Spleen (tissue), 11 donors: ENCODE results near the gene OGFR. TPM values are rescaled to one million over a fixed set of nuclear protein-coding genes. Genes with fewer than 3 reads are reported as not detected.

Experiments used
- DNase-seq: peaks from one replicate; pipeline ENCODE4 v3.0.0-alpha.2; 2020
- H3K27ac ChIP-seq, 8 donors: fragments of 200-600 bp; sonication (generic) in 7 of 8; 1 replicate in 4 of 8; 2 replicates in 4 of 8; pipeline versions ENCODE4 v1.5.0 to v1.8.0; 2016 to 2021; ENCODE audit warnings: inconsistent platforms in 4 of 8, mild to moderate bottlenecking in 4 of 8, moderate library complexity in 1 of 8
- H3K27me3 ChIP-seq, 7 donors: fragments of 200-600 bp; sonication (generic) in 6 of 7; replicated peaks in 1 of 7; 1 replicate in 4 of 7; 2 replicates in 3 of 7; pipeline versions ENCODE4 v1.5.0 to v1.8.0; 2016 to 2021; ENCODE audit warnings: inconsistent platforms in 3 of 7, mild to moderate bottlenecking in 1 of 7
- H3K36me3 ChIP-seq, 6 donors: fragments of 200-600 bp; sonication (generic) in 5 of 6; 1 replicate in 4 of 6; 2 replicates in 2 of 6; pipeline versions ENCODE4 v1.5.0 to v1.8.0; 2016 to 2021; ENCODE audit warnings: inconsistent platforms in 2 of 6
- H3K4me1 ChIP-seq, 6 donors: fragments of 200-600 bp; sonication (generic) in 5 of 6; 1 replicate in 3 of 6; 2 replicates in 3 of 6; pipeline versions ENCODE4 v1.5.0 to v1.8.0; 2016 to 2021; ENCODE audit warnings: inconsistent platforms in 3 of 6
- H3K4me3 ChIP-seq, 8 donors: fragments of 200-600 bp; sonication (generic) in 7 of 8; 1 replicate in 4 of 8; 2 replicates in 4 of 8; pipeline versions ENCODE4 v1.5.0 to v1.8.0; 2016 to 2021; ENCODE audit warnings: inconsistent platforms in 4 of 8, mild to moderate bottlenecking in 4 of 8, moderate library complexity in 2 of 8
- H3K9me3 ChIP-seq, 8 donors: fragments of 200-600 bp; sonication (generic) in 7 of 8; 1 replicate in 4 of 8; 2 replicates in 4 of 8; pipeline versions ENCODE4 v1.5.0 to v1.8.0; 2016 to 2021; ENCODE audit warnings: inconsistent platforms in 4 of 8
- POLR2A ChIP-seq, 3 donors: fragments of 450-650 bp; IDR thresholded peaks; one replicate each; pipeline ENCODE4 v1.5.1; 2017; ENCODE audit warnings: antibody characterized with exemption in 3 of 3, mild to moderate bottlenecking in 1 of 3
- POLR2AphosphoS5 ChIP-seq, 3 donors: sonication (generic); formaldehyde crosslinking; IDR thresholded peaks; one replicate each; pipeline ENCODE4 v1.5.1; 2017; ENCODE audit warnings: antibody characterized with exemption in 3 of 3
- WGBS, 5 donors: extraction: QIAGEN DNeasy Blood & Tissue Kit in 3 of 5; methylation state at CpG; one replicate each; pipeline versions ENCODE4 v1.1.5 to v1.1.7; 2013 to 2018; 5-methylcytosine and 5-hydroxymethylcytosine counted together
- intact Hi-C: fragments of 100-400 bp; cut with DNase I; formaldehyde crosslinking; loops from one replicate; pipeline ENCODE4 v1.15.0; 2023; ENCODE audit warnings: low total_unique reads
- polyA plus RNA-seq, 3 donors: library from polyadenylated mRNA; stranded (reverse); fragments of 200-250 nt; gene quantifications; one replicate each; pipeline ENCODE4 v1.2.1, GENCODE V29; 2013
- total RNA-seq, 7 donors: library from RNA; depleted of rRNA in 3 of 7; stranded (reverse); fragments of >200 nt in 3 of 7; fragmentation: NEBNext Ultra II Directional in 4 of 7; extraction: Animal tissue kit (Norgen Biotek cat#: 25700) in 4 of 7; gene quantifications; one replicate each; pipeline versions ENCODE4 v1.1.0 to v1.2.1, GENCODE V29; 2016 to 2021
- TF ChIP-seq, protein P1 (sequence below), 11 experiments: fragments of 200-600 bp in 7 of 11; fragments of 450-650 bp in 4 of 11; sonication (generic) in 4 of 11; IDR thresholded peaks in 8 of 11; conservative IDR thresholded peaks in 3 of 11; 1 replicate in 7 of 11; 2 replicates in 4 of 11; pipeline versions ENCODE4 v1.4.0 to v1.8.0; 2016 to 2021; ENCODE audit warnings: antibody characterized with exemption in 11 of 11, inconsistent platforms in 4 of 11, mild to moderate bottlenecking in 1 of 11
- donor health status: healthy with polysubstance abuse.
- donor health status: DM: no; HTN: no; CAD: no; lungs with moderate emphysema.
- donor health status: DM: no; HTN: no; CAD: no.
- donor health status: Bipolar disorder and iron deficiency.
- donor health status: healthy.
- donor health status: DM: no; HTN: no; CAD: no.
- donor health status: DM: yes; HTN: yes; CAD: no.

OGFR gene
- total and polyA plus RNA-seq, 10 donors = 46.0 to 127 (median 78.2) TPM

GRCh38 chr20:62820962-62821725, 16.5 kb downstream of the OGFR start:
- Histone ChIP-seq H3K9me3 (no peaks in the 10 kb centered on the region), H3K27me3 (peaks cover 5 to 78% (median 42%) of the 10 kb centered on the region in 7 donors), H3K27ac (no peak overlapping the region), H3K4me3 (no peak overlapping the region), H3K4me1 (peaks cover 9 to 55% (median 44%) of the 10 kb centered on the region in 6 donors), H3K36me3 (no peaks in the 10 kb centered on the region)
- intact Hi-C loops = no loop called here
- TF ChIP-seq POLR2AphosphoS5 (IDR thresholded peaks at IDR 0.05) (no peak), POLR2A (IDR thresholded peaks at IDR 0.05) (no peak)
- TF ChIP-seq, protein P1, sequence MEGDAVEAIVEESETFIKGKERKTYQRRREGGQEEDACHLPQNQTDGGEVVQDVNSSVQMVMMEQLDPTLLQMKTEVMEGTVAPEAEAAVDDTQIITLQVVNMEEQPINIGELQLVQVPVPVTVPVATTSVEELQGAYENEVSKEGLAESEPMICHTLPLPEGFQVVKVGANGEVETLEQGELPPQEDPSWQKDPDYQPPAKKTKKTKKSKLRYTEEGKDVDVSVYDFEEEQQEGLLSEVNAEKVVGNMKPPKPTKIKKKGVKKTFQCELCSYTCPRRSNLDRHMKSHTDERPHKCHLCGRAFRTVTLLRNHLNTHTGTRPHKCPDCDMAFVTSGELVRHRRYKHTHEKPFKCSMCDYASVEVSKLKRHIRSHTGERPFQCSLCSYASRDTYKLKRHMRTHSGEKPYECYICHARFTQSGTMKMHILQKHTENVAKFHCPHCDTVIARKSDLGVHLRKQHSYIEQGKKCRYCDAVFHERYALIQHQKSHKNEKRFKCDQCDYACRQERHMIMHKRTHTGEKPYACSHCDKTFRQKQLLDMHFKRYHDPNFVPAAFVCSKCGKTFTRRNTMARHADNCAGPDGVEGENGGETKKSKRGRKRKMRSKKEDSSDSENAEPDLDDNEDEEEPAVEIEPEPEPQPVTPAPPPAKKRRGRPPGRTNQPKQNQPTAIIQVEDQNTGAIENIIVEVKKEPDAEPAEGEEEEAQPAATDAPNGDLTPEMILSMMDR (IDR thresholded peaks at IDR 0.05 in 8 of 11, conservative IDR thresholded peaks at IDR 0.05 in 3 of 11) = no peak
- WGBS, 5 donors = 78 to 92% (median 88%) methylated on average over 8 to 19 of the region's 19 CpGs
- DNase-seq = no peak

- no peak overlapping the region for H3K27ac ChIP-seq
- H3K9me3 ChIP-seq = no peaks in the 10 kb centered on the region
- no peak overlapping the region for H3K4me3 ChIP-seq
- DNase-seq = no peak
- 89 to 96% (median 92%) methylated on average over 7 to 12 of the region's 12 CpGs for WGBS, 5 donors
- intact Hi-C loops = no loop called here
- H3K27me3 ChIP-seq = peaks cover 0 to 74% (median 36%) of the 10 kb centered on the region in 7 donors
- TF ChIP-seq POLR2A (IDR thresholded peaks at IDR 0.05) (no peak), POLR2AphosphoS5 (IDR thresholded peaks at IDR 0.05) (no peak)
- TF ChIP-seq, protein P1 (IDR thresholded peaks at IDR 0.05 in 8 of 11, conservative IDR thresholded peaks at IDR 0.05 in 3 of 11) = no peak
- peaks cover 3 to 48% (median 38%) of the 10 kb centered on the region in 6 donors for H3K4me1 ChIP-seq
- H3K36me3 ChIP-seq = no peaks in the 10 kb centered on the region
Observed at GRCh38 chr20:62821726-62822210, 17.1 kb downstream of the OGFR start.

DNA sequence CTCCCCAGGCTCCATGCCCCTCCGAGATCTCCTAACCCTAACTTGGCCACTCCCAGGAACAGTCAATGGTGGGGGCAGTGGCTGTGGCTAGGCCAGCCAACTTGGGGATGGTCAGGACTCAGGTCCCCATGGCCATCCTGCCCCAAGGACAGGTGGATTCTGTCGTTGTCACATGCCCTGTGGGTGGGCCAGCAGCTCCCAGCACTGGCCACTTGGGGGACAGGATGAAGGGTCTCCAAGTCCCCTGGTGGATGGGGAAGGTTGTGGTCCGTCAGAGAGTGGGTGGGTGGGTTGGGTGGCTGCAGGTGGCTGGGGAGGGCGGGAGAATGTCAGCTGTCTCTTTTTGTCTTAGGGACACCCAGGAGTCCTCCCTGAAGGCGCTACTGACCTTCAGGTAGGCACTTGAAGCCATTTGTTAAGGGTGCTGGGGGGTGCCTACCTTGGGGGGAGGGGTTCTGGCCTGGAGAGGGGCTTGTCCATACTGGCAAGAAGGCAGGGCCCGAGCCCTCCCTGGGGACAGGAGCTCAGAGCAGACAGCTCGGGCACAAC, 17.7 kb downstream of the OGFR start:
- intact Hi-C loops = no loop called here
- H3K27me3 ChIP-seq = peaks cover 0 to 74% (median 30%) of the 10 kb centered on the region in 7 donors
- no peaks in the 10 kb centered on the region for H3K9me3 ChIP-seq
- no peak overlapping the region for H3K27ac ChIP-seq
- H3K4me3 ChIP-seq = no peak overlapping the region
- no peaks in the 10 kb centered on the region for H3K36me3 ChIP-seq
- TF ChIP-seq, protein P1 (IDR thresholded peaks at IDR 0.05 in 8 of 11, conservative IDR thresholded peaks at IDR 0.05 in 3 of 11) = no peak
- TF ChIP-seq POLR2AphosphoS5 (IDR thresholded peaks at IDR 0.05) (no peak), POLR2A (IDR thresholded peaks at IDR 0.05) (no peak)
- 59 to 83% (median 65%) methylated on average over 3 to 7 of the region's 7 CpGs for WGBS, 5 donors
- DNase-seq = no peak
- peaks cover 3 to 43% (median 33%) of the 10 kb centered on the region in 6 donors for H3K4me1 ChIP-seq
